Measurements from ENCODE around the gene ZBTB42. TPM values are rescaled to one million over a fixed set of nuclear protein-coding genes. Genes with fewer than 3 reads are reported as not detected.

Gene ZBTB42
- total RNA-seq, 1 donor from 2014 or later = 7.8 TPM

GRCh38 chr14:104803280-104803911 is 2.5 kb downstream of the ZBTB42 start:
- H3K4me3 ChIP-seq (ENCODE audit: low read depth, low read length) = no peak overlapping the region
- DNase-seq (ENCODE audit: low read depth) = no peak
- TF ChIP-seq, protein P1, sequence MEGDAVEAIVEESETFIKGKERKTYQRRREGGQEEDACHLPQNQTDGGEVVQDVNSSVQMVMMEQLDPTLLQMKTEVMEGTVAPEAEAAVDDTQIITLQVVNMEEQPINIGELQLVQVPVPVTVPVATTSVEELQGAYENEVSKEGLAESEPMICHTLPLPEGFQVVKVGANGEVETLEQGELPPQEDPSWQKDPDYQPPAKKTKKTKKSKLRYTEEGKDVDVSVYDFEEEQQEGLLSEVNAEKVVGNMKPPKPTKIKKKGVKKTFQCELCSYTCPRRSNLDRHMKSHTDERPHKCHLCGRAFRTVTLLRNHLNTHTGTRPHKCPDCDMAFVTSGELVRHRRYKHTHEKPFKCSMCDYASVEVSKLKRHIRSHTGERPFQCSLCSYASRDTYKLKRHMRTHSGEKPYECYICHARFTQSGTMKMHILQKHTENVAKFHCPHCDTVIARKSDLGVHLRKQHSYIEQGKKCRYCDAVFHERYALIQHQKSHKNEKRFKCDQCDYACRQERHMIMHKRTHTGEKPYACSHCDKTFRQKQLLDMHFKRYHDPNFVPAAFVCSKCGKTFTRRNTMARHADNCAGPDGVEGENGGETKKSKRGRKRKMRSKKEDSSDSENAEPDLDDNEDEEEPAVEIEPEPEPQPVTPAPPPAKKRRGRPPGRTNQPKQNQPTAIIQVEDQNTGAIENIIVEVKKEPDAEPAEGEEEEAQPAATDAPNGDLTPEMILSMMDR (conservative IDR thresholded peaks at IDR 0.05; ENCODE audit: low read depth, low read length) = no peak

DNA sequence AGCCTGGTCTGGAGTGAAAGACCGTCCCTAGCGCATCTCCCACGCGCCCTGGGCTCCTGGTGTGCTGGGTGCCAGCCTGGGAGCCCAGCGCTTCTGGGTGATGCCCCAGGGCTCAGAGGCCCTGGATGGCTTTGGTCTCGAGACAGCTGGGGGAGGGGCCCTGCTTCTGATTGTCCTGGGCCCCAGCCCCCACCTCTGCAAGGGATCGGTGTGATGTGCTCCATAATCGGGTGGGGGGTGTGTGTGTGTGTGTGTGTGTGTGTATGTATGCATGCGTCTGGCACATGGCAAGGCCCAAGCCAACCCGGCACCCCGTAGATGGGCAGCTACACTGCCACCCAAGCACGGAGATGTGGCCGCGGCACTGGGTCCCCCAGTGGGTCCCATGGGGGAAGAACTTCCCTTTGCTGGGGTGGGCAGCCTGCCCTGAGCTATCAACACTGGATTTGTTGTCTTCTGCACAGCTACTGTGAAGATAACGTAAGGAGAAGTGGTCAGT is 3.1 kb downstream of the ZBTB42 start:
- TF ChIP-seq, protein P1 (conservative IDR thresholded peaks at IDR 0.05; ENCODE audit: low read depth, low read length) = no peak

GRCh38 chr14:104804481-104805325 is 3.8 kb downstream of the ZBTB42 start:
- DNase-seq (ENCODE audit: low read depth) = no peak
- TF ChIP-seq, protein P1 (conservative IDR thresholded peaks at IDR 0.05; ENCODE audit: low read depth, low read length) = no peak
- no peak overlapping the region for H3K4me3 ChIP-seq (ENCODE audit: low read depth, low read length)

More for the DNA sequence above, 3.1 kb downstream of the ZBTB42 start:
- no peak overlapping the region for H3K4me3 ChIP-seq (ENCODE audit: low read depth, low read length)
- DNase-seq (ENCODE audit: low read depth) = no peak

DNA sequence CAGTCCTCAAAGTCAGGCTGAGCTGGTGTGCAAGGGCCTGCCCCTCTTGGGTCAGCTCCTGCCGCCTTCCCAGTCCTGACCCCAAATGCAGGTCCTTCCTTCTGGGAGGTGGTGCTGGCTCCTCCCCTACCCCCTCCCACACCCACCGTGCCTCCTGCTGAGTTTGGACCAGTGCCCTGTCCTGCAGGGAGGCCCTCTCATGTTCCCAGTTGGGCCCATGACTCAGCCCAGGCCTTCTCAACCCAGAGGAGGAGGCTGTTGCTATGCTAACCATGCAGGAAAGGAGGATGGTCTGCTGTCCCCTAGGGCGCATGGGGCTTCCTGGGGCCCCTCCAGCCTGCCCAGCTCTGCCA is 4.4 kb downstream of the ZBTB42 start:
- TF ChIP-seq, protein P1 (conservative IDR thresholded peaks at IDR 0.05; ENCODE audit: low read depth, low read length) = no peak
- no peak overlapping the region for H3K4me3 ChIP-seq (ENCODE audit: low read depth, low read length)
- no peak for DNase-seq (ENCODE audit: low read depth)

DNA sequence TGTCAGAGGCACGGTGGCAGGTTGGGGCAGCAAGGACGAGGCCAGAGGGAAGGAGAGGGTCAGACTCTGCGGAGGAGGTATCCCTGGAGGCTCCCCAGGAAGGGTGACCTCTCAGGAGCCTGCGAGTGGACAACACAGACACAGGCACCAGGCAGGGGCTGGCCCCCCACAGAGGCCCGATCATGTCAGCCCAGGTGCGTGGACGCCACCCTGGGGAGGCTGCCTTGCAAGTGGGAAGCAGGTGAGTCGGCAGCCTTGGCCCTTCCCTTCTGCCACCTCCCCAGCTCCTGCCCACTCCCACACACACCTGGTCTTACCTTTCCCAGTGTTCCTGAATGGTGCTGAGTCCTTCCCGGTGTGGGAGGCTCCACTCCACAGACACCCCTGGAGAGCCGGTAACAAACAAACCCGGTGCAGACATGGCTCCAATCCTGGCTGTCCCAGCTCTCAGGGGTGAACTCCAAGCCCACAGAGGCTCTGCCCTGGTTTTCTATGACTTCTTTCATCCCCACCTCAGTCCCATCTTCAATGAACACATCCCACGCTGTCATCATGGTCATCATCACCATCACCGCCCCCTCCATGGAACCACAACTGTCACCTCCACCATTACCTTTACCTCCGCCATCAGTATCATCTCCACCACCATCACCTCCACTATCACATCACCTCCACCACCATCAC is 5.2 kb downstream of the ZBTB42 start:
- TF ChIP-seq, protein P1 (conservative IDR thresholded peaks at IDR 0.05; ENCODE audit: low read depth, low read length) = no peak
- DNase-seq (ENCODE audit: low read depth) = no peak
- no peak overlapping the region for H3K4me3 ChIP-seq (ENCODE audit: low read depth, low read length)

GRCh38 chr14:104806625-104807465 is 5.9 kb downstream of the ZBTB42 start:
- no peak overlapping the region for H3K4me3 ChIP-seq (ENCODE audit: low read depth, low read length)
- TF ChIP-seq, protein P1 (conservative IDR thresholded peaks at IDR 0.05; ENCODE audit: low read depth, low read length) = no peak
- DNase-seq (ENCODE audit: low read depth) = no peak
